Measurements from ENCODE around the gene MTF2. TPM values are rescaled to one million over a fixed set of nuclear protein-coding genes. Genes with fewer than 3 reads are reported as not detected.

Gene MTF2
- total RNA-seq, 4 donors from 2014 or later = 7.8 to 20.7 (median 10.3) TPM

GRCh38 chr1:93136445-93136844, 57.4 kb downstream of the MTF2 start:
- Histone ChIP-seq H3K36me3 (peaks cover 0 to 67% of the 10 kb centered on the region in 2 donors), H3K27me3 (no peaks in the 10 kb centered on the region), H3K4me1 (no peaks in the 10 kb centered on the region), H3K4me3 (no peak overlapping the region), H3K9me3 (no peaks in the 10 kb centered on the region), H3K27ac (no peak overlapping the region)
- 89 to 96% methylated on average over 5 of the region's 5 CpGs for WGBS, 2 donors (ENCODE audit: low coverage in 1 of 2)
- no peak for ATAC-seq
- TF ChIP-seq POLR2AphosphoS5 (IDR thresholded peaks at IDR 0.05) = no peak
- TF ChIP-seq CTCF (IDR thresholded peaks at IDR 0.05) = no peak

GRCh38 chr1:93137604-93138292, 58.7 kb downstream of the MTF2 start:
- WGBS, 2 donors (ENCODE audit: low coverage in 1 of 2) = 52 to 54% methylated on average over 3 of the region's 3 CpGs

GRCh38 chr1:93140106-93140505, 61.0 kb downstream of the MTF2 start:
- 80 to 100% methylated on average over 1 of the region's 1 CpG for WGBS, 2 donors (ENCODE audit: low coverage in 1 of 2)
- ATAC-seq = no peak
- TF ChIP-seq POLR2A (IDR thresholded peaks at IDR 0.05) (no peak), CTCF (IDR thresholded peaks at IDR 0.05) (no peak), EP300 (IDR thresholded peaks at IDR 0.05) (no peak), POLR2AphosphoS5 (IDR thresholded peaks at IDR 0.05) (no peak)
- Histone ChIP-seq H3K4me1 (no peaks in the 10 kb centered on the region), H3K4me3 (no peak overlapping the region), H3K36me3 (peaks cover 0 to 46% of the 10 kb centered on the region in 2 donors), H3K27me3 (no peaks in the 10 kb centered on the region), H3K27ac (no peak overlapping the region), H3K9me3 (no peaks in the 10 kb centered on the region)

More at GRCh38 chr1:93137604-93138292, 58.7 kb downstream of the MTF2 start:
- Histone ChIP-seq H3K27me3 (no peaks in the 10 kb centered on the region), H3K36me3 (peaks cover 0 to 63% of the 10 kb centered on the region in 2 donors), H3K4me3 (no peak overlapping the region), H3K9me3 (no peaks in the 10 kb centered on the region), H3K4me1 (no peaks in the 10 kb centered on the region), H3K27ac (no peak overlapping the region)
- TF ChIP-seq CTCF (IDR thresholded peaks at IDR 0.05) (no peak), EP300 (IDR thresholded peaks at IDR 0.05) (no peak), POLR2A (IDR thresholded peaks at IDR 0.05) (no peak), POLR2AphosphoS5 (IDR thresholded peaks at IDR 0.05) (no peak)
- no peak for ATAC-seq

- 96 to 100% methylated on average over 2 of the region's 2 CpGs for WGBS, 2 donors (ENCODE audit: low coverage in 1 of 2)
- Histone ChIP-seq H3K27ac (no peak overlapping the region), H3K4me1 (peaks cover 0 to 4% (median 0%) of the 10 kb centered on the region in 3 donors), H3K4me3 (no peak overlapping the region), H3K9me3 (no peaks in the 10 kb centered on the region), H3K27me3 (no peaks in the 10 kb centered on the region), H3K36me3 (peaks cover 0 to 25% of the 10 kb centered on the region in 2 donors)
- no peak for ATAC-seq
- TF ChIP-seq POLR2A (IDR thresholded peaks at IDR 0.05) (no peak), CTCF (IDR thresholded peaks at IDR 0.05) (no peak), POLR2AphosphoS5 (IDR thresholded peaks at IDR 0.05) (no peak), EP300 (IDR thresholded peaks at IDR 0.05) (no peak)
Observed at GRCh38 chr1:93142161-93142560, 63.1 kb downstream of the MTF2 start.

GRCh38 chr1:93143136-93143535, 64.1 kb downstream of the MTF2 start:
- TF ChIP-seq POLR2A (IDR thresholded peaks at IDR 0.05) (no peak), CTCF (IDR thresholded peaks at IDR 0.05) (no peak)
- 42 to 70% methylated on average over 1 of the region's 1 CpG for WGBS, 2 donors (ENCODE audit: low coverage in 1 of 2)

More at GRCh38 chr1:93143136-93143535, 64.1 kb downstream of the MTF2 start:
- Histone ChIP-seq H3K4me1 (peaks cover 0 to 12% (median 0%) of the 10 kb centered on the region in 3 donors), H3K27ac (no peak overlapping the region), H3K4me3 (no peak overlapping the region), H3K27me3 (no peaks in the 10 kb centered on the region), H3K9me3 (no peaks in the 10 kb centered on the region), H3K36me3 (peaks cover 0 to 18% of the 10 kb centered on the region in 2 donors)
- ATAC-seq = no peak

Measured in gastroesophageal sphincter (tissue), 4 donors.